NCI-H524 treated with DMSO at 0.1 percent for 48 hours (cell line): ENCODE measurements around the gene CEACAM20.
"Not testable (repeated sequence)": the region's sequence is repeated elsewhere in the genome, so short reads cannot be mapped to it uniquely, and the experiment has no call there.

Experiments used
- DNase-seq: peaks from one replicate; lab custom pipeline; 2025; lab: John Stamatoyannopoulos, UW

CEACAM20 gene

GRCh38 chr19:44548736-44549135 is 19.3 kb upstream of the CEACAM20 start:
- no peak for DNase-seq

DNA sequence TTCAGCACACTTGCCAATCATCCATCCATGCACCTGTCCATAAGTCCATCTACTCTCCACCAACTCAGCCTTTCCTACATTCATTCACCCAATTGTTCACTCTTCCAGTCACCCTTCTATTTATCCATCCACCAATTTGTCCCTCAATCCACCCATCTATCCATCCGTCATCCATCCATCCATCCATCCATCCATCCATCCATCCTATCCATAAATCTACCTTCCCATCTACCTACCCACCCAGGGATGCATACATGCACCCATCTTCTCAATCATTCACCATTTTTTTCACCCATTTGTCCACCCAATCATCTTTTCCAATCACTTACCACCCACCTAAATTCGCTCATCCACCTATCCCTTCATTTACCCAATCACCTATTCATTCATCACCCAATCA is 14.6 kb upstream of the CEACAM20 start:
- DNase-seq = no peak

- DNase-seq = no peak
These were observed 13.2 kb upstream of the CEACAM20 start for GRCh38 chr19:44542671-44543070.

- no peak for DNase-seq
These were observed 11.3 kb upstream of the CEACAM20 start for GRCh38 chr19:44540736-44541135.

DNA sequence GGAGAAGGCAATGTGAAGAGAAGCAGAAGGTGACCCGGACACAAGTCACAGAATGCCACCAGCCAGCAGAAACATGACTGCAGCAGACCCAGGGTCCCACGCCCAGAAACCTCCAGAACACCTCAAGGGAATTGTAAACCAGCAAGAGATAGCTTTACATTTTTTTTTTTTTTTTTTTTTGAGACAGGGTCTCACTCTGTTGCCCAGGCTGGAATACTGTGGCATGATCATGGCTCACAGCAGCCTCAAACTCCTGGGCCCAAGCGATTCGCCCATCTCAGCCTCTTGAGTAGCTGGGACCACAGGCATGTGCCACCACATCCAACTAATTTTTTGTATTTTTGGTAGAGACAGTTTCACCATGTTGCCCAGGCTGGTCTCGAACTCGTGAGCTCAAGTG is 10.5 kb upstream of the CEACAM20 start:
- DNase-seq = no peak

GRCh38 chr19:44539236-44539826 is 9.9 kb upstream of the CEACAM20 start:
- DNase-seq = no peak

GRCh38 chr19:44535361-44535760 is 5.9 kb upstream of the CEACAM20 start:
- DNase-seq = not testable (repeated sequence)

DNA sequence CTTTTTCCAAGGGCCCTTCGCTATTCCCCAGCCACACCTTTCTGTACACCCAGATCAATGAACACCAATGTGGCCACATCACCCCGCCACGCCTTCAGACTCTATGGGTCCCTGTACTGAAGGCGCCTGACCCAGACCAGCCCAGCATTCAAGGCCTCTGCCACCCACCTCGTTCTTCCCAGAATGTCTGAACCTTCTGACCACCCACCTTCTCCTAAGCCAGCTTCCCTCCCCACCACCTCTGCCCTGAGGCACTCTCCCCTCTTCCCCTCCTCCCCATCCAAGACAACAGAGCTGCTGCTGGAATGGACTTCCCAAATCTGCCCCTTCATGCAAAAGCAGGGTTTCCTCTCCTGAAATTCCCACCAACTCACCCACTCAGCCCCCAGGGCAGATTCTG is 3.3 kb upstream of the CEACAM20 start:
- no peak for DNase-seq

- no peak for DNase-seq
These were observed 1.3 kb upstream of the CEACAM20 start for GRCh38 chr19:44530777-44531176.

DNA sequence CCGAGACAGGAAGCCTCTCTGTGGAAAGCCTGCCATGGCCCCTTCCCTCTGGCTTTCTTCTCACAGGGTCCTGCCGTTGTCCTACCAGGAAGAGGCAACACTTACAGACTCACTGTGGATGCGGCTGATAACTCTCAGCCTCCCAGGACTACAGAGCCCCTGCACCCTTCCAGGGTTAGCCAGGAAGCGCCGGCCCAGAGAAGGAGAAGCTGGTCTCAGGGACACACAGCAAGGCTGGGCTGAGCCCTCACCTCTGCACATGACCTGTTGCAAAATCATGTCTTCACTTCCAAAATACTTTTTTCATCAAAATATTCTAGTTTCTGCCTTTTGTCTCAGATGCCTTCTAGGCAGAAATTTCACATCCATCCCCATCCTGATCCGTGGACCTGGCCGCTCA is 1.9 kb downstream of the CEACAM20 start:
- DNase-seq = no peak

- DNase-seq = no peak
These were observed 3.6 kb downstream of the CEACAM20 start for GRCh38 chr19:44525721-44526430.

- DNase-seq = no peak
These were observed 8.1 kb downstream of the CEACAM20 start for GRCh38 chr19:44521370-44521769.

GRCh38 chr19:44517146-44517545 is 12.3 kb downstream of the CEACAM20 start:
- DNase-seq = no peak

- no peak for DNase-seq
These were observed 13.6 kb downstream of the CEACAM20 start for GRCh38 chr19:44515907-44516306.

DNA sequence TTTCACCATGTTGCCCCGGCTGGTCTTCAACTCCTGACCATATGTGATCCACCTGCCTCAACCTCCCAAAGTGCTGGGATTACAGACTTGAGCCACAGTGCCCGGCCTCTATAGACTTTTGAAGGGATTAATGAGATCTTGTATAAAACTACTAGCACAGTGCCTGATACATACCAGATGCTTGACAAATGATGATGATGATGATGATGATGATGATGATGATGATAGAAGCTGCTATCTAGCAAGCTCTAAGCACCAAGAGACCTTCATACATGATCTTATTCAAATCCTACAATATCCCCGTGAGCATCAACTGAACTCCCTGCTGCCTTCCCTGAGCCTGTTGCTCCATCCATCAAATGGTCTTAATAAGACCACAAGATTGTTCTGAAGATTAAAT is 14.4 kb downstream of the CEACAM20 start:
- no peak for DNase-seq

DNA sequence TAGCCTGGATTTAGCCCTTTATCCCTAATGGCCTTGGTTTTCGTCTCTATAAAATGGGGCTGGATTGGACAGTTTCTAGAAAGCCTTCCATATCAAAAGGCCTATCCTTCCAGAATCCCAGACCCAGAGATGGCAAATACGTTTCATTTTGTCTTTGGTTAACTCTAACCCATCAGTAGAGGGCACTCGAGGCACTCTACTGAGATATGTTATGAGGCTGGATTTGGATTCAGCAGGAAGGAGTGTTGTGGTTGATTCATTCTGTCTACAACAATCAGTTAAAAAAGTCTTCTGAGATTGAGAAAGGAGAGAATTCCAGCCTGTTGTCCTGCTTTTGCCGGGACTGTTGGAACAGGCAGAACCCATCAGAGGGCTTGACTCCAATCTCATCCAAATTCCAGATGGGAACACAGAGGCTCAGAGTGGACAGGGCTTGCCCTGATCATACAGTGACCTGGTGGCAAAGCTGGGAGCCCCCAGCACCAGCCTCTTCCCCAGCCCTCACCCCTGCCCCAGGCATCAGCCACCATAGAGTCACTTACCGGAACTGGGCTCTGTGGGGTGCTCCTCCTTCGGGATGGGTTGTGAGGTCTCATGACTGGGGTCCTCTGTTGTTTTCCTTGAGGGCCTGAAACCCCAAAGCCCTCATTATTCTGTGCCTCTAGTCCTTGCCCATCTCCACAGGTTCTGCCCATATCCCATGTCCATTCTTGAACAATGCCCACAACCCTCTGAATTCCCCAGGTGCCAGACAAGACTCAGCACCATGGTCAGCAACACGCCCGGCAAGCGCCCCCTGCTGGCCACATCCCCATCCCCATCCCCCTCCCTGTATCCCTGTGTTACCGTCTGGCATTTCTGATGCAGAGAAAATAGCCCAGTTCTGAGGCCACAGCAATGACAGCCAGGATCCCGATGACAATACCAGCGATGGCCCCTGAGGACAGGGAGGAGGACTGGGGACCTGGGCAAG is 16.9 kb downstream of the CEACAM20 start:
- DNase-seq = no peak

DNA sequence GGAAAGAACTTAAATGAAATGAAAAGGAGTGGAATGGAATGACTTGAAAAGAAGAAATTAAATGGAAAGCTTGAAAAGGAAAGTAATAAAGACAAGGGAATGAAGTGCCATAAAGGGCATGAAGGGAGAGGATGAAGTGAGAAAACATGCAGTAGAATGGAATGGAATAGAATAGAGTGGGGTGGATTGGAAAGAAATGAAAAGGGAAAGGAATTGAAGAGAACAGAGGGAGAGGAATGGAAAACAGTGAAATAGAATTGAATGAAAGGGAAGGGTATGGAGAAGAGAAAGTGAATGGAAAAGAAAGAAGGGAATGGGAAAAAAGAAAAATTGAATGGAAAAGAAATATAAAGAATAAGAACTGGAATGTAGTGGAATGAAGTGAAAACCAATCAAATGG is 20.0 kb downstream of the CEACAM20 start:
- no peak for DNase-seq

DNA sequence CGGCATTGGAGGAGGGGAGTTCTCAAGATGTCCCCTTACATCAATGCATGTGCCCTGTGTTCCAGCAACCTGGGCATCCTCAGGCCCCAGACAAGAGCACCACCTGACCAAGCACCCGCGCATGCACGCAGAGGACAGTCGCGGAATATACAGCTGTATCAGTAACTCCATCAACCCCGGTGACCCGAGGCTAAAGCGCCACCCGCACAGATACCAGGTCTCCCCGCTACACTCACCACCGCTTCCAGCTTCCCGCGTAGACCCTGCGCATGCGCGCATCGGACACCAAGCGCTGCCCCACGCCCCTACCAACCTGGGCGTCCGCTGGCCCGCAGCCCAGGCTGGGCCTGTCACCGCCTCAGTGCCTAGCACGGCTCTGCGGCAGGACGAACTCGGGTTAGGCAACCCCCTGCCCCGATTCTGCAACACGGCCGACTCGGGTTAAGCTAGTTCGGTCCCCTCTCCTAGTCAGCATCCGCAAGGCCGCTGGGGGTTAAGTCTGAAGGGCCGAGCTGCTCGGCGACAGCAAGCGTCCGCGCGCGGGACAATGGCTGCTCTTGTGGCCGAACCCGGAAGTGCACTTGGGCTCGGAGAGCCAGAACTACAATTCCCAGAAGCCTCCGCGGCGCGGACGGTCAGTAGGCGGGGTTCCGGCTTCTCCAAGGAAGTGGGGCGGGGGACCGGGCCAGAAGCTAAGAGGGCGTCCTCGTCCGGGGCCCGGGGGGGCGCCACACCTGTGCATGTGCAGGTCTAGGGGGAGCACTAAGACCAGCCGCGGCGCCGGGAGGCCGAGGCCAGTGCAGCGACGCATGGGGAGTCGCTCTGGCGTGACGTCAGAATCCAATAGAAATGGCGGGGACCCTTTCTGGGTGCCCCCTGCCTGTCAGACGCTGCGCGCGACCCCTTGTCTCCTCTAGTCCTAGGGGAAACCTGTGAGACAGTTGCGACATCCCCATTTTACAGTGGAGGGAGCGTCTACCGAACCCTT is 29.2 kb downstream of the CEACAM20 start, which contains the start of gene ZNF180:
TSS of gene ZNF180 (minus strand) at position 561 of the 988 bp plus-strand sequence. CDS start 3,188 bp downstream, outside the sequence.
- DNase-seq = peak; percentile 59

GRCh38 chr19:44499559-44499958 is 29.9 kb downstream of the CEACAM20 start:
- DNase-seq = no peak

- DNase-seq = no peak
These were observed 30.5 kb downstream of the CEACAM20 start for GRCh38 chr19:44498988-44499387.

GRCh38 chr19:44496711-44497110 is 32.8 kb downstream of the CEACAM20 start:
- no peak for DNase-seq
